Measurements from ENCODE around the gene GPR18. TPM values are rescaled to one million over a fixed set of nuclear protein-coding genes. Genes with fewer than 3 reads are reported as not detected.

GPR18 gene
- total RNA-seq (under 1 TPM in 1 of 9 donors, not detected in 8; 0.78 TPM), polyA plus RNA-seq (under 1 TPM in 1 of 3 donors, not detected in 2; 0.03 TPM)
- long read RNA-seq, donor 1, result 0 reads
- long read RNA-seq, donor 2, result 0 reads
- long read RNA-seq, donor 3, result 0 reads
- long read RNA-seq, donor 4, result 0 reads
- long read RNA-seq, donor 5, result 0 reads
- long read RNA-seq, donor 6, result 0 reads
- long read RNA-seq, donor 7, result 0 reads
- long read RNA-seq, donor 8, result 0 reads
- long read RNA-seq, donor 9, result 0 reads
- long read RNA-seq, donor 10, result 0 reads

- DNase-seq, result no peak
- 68 to 77% (median 74%) methylated on average over 4 of the region's 4 CpGs for WGBS, 4 donors
- Histone ChIP-seq H3K4me3 (no peak within 1 kb of the TSS), H3K4me1 (replicated peaks in 1 of 2) (peaks cover 0 to 4% of the 10 kb centered on the region in 2 donors), H3K9me3 (replicated peaks in 1 of 3) (no peaks in the 10 kb centered on the region), H3K27ac (no peak within 1 kb of the TSS), H3K27me3 (no peaks in the 10 kb centered on the region), H3K36me3 (replicated peaks in 1 of 2) (no peaks in the 10 kb centered on the region)
- intact Hi-C loops (cut with DNase I), result no loop called here
- TF ChIP-seq CTCF (IDR thresholded peaks at IDR 0.05), result no peak
- no peak for TF ChIP-seq POLR2A (IDR thresholded peaks at IDR 0.05)
These were observed at the start of gene GPR18 for GRCh38 chr13:99258210-99258860. GPR18 (minus strand) TSS chr13:99258379; CDS start chr13:99255872, 2,507 bp downstream.

- H3K36me3 ChIP-seq (replicated peaks in 1 of 2), result no peaks in the 10 kb centered on the region
- WGBS, 4 donors, result 62 to 68% (median 67%) methylated on average over 6 of the region's 6 CpGs
- H3K4me1 ChIP-seq (replicated peaks in 1 of 2), result peaks cover 12 to 16% of the 10 kb centered on the region in 2 donors
- H3K9me3 ChIP-seq (replicated peaks in 1 of 3), result no peaks in the 10 kb centered on the region
- H3K27ac ChIP-seq, result peak overlapping the region in 4 of 5 donors; percentile 8 to 59 (median 31)
- DNase-seq, result no peak
- TF ChIP-seq CTCF (IDR thresholded peaks at IDR 0.05) (no peak), POLR2A (IDR thresholded peaks at IDR 0.05) (no peak)
- no peaks in the 10 kb centered on the region for H3K27me3 ChIP-seq
- intact Hi-C loops (cut with DNase I), result no loop called here
- H3K4me3 ChIP-seq, result no peak overlapping the region
These were observed 49.6 kb upstream of the GPR18 start for GRCh38 chr13:99307648-99308339.

GRCh38 chr13:99307247-99307646 lies 49.1 kb upstream of the GPR18 start, which contains the start of gene GPR183:
GPR183 (minus strand) TSS chr13:99307399; CDS start chr13:99296145, 11,254 bp downstream.
- peak within 1 kb of the TSS in 4 of 5 donors; percentile 21 to 75 (median 46) for H3K27ac ChIP-seq
- intact Hi-C loops (cut with DNase I), result no loop called here
- no peaks in the 10 kb centered on the region for H3K9me3 ChIP-seq (replicated peaks in 1 of 3)
- H3K4me1 ChIP-seq (replicated peaks in 1 of 2), result peaks cover 7 to 10% of the 10 kb centered on the region in 2 donors
- WGBS, 4 donors, result 41 to 53% (median 47%) methylated on average over 4 of the region's 4 CpGs
- no peaks in the 10 kb centered on the region for H3K36me3 ChIP-seq (replicated peaks in 1 of 2)
- H3K27me3 ChIP-seq, result no peaks in the 10 kb centered on the region
- no peak for DNase-seq
- no peak for TF ChIP-seq POLR2A (IDR thresholded peaks at IDR 0.05)
- TF ChIP-seq CTCF (IDR thresholded peaks at IDR 0.05), result no peak
- H3K4me3 ChIP-seq, result peak within 1 kb of the TSS in 1 of 4 donors; percentile 10

- no peaks in the 10 kb centered on the region for H3K9me3 ChIP-seq (replicated peaks in 1 of 3)
- no peaks in the 10 kb centered on the region for H3K4me1 ChIP-seq (replicated peaks in 1 of 2)
- no peaks in the 10 kb centered on the region for H3K27me3 ChIP-seq
- DNase-seq, result no peak
- no peak for TF ChIP-seq CTCF (IDR thresholded peaks at IDR 0.05)
- TF ChIP-seq POLR2A (IDR thresholded peaks at IDR 0.05), result no peak
- peak overlapping the region in 2 of 5 donors; percentile 48 to 75 for H3K27ac ChIP-seq
- H3K4me3 ChIP-seq, result peak overlapping the region in 1 of 4 donors; percentile 10
- intact Hi-C loops (cut with DNase I), result no loop called here
- H3K36me3 ChIP-seq (replicated peaks in 1 of 2), result no peaks in the 10 kb centered on the region
- 87 to 93% (median 88%) methylated on average over 8 of the region's 8 CpGs for WGBS, 4 donors
These were observed 47.4 kb upstream of the GPR18 start for GRCh38 chr13:99305566-99305965.

All from adrenal gland (tissue), 19 donors.